IMR-90 (cell line): Measurements from ENCODE around the gene SMG1. TPM values are rescaled to one million over a fixed set of nuclear protein-coding genes. Genes with fewer than 3 reads are reported as not detected.

ENCODE experiments used
- ATAC-seq: fragments of 200-7000 bp; cut with Tn5 transposase; 2 replicates; pipeline ENCODE4 v1.9.1; 2020; ENCODE audit warnings: low read depth, mild to moderate bottlenecking, moderate library complexity
- BruUV-seq: library from RNA; stranded (reverse); fragments of 400-500 nt; replicated peaks from 2 replicates; lab custom pipeline; 2021; lab: Mats Ljungman, UMichigan
- CTCF ChIA-PET: fragments of 300-600 bp; formaldehyde crosslinking; extraction: SDS; loops from one replicate; lab custom pipeline; 2021; ENCODE audit warnings: antibody characterized with exemption; lab: Yijun Ruan, JAX
- POLR2A ChIA-PET: fragments of 300-600 bp; sonication (Branson Sonifier 250); formaldehyde crosslinking; loops from one replicate; lab custom pipeline; 2022; ENCODE audit warnings: antibody characterized with exemption; ENCODE audit not compliant: unreplicated experiment; lab: Charles Lee
- DNase-seq: peaks from one replicate; pipeline ENCODE4 v3.0.0; 2013
- H2AFZ ChIP-seq: replicated peaks from 2 replicates; pipeline ENCODE3; 2013; ENCODE audit warnings: low read length, mild to moderate bottlenecking; ENCODE audit not compliant: poor library complexity
- H2AK5ac ChIP-seq: 2 replicates; pipeline ENCODE4 v1.6.1; 2013; ENCODE audit warnings: low read depth, low read length, inconsistent platforms
- H2AK9ac ChIP-seq: replicated peaks from 2 replicates; pipeline ENCODE3; 2013; ENCODE audit warnings: mild to moderate bottlenecking, low read depth, low read length, moderate library complexity; ENCODE audit not compliant: poor library complexity
- H2BK120ac ChIP-seq: 2 replicates; pipeline ENCODE4 v1.6.1; 2013; ENCODE audit warnings: low read depth, low read length, inconsistent platforms
- H2BK15ac ChIP-seq: 3 replicates; pipeline ENCODE4 v1.6.1; 2013; ENCODE audit warnings: low read depth, low read length, inconsistent platforms
- H2BK20ac ChIP-seq: 2 replicates; pipeline ENCODE4 v1.6.1; 2013; ENCODE audit warnings: low read depth, mild to moderate bottlenecking, inconsistent platforms, low read length, moderate library complexity
- H2BK5ac ChIP-seq: 2 replicates; pipeline ENCODE4 v1.6.1; 2013; ENCODE audit warnings: mild to moderate bottlenecking, low read depth, low read length, inconsistent platforms; ENCODE audit not compliant: poor library complexity, severe bottlenecking
- H3K14ac ChIP-seq: replicated peaks from 2 replicates; pipeline ENCODE4 v1.6.1; 2013; ENCODE audit warnings: low read depth, low read length, inconsistent platforms
- H3K18ac ChIP-seq: 2 replicates; pipeline ENCODE4 v1.6.1; 2013; ENCODE audit warnings: low read depth, low read length, control low read depth
- H3K23ac ChIP-seq: 2 replicates; pipeline ENCODE4 v1.6.1; 2013; ENCODE audit warnings: low read depth, low read length, inconsistent platforms
- H3K27ac ChIP-seq: 2 replicates; pipeline ENCODE4 v1.5.1; 2013; ENCODE audit warnings: mild to moderate bottlenecking, control low read depth, low read length; ENCODE audit not compliant: insufficient read depth
- H3K27me3 ChIP-seq: 2 replicates; pipeline ENCODE4 v1.6.1; 2013; ENCODE audit warnings: low read length; ENCODE audit not compliant: control insufficient read depth, insufficient read depth
- H3K36me3 ChIP-seq: 2 replicates; pipeline ENCODE4 v1.6.1; 2013; ENCODE audit warnings: low read length, mixed read lengths; ENCODE audit not compliant: control insufficient read depth, insufficient read depth
- H3K4ac ChIP-seq: 2 replicates; pipeline ENCODE4 v1.6.1; 2013; ENCODE audit warnings: low read depth, low read length, inconsistent platforms
- H3K4me1 ChIP-seq: 2 replicates; pipeline ENCODE4 v1.6.1; 2013; ENCODE audit warnings: low read length, mixed read lengths; ENCODE audit not compliant: control insufficient read depth, insufficient read depth
- H3K4me2 ChIP-seq: 2 replicates; pipeline ENCODE4 v1.6.1; 2013; ENCODE audit warnings: low read depth, mild to moderate bottlenecking, control low read depth, low read length, moderate library complexity
- H3K4me3 ChIP-seq: 2 replicates; pipeline ENCODE4 v1.5.1; 2013; ENCODE audit warnings: low read depth, mild to moderate bottlenecking, control low read depth, low read length, moderate library complexity; ENCODE audit not compliant: insufficient read depth
- H3K56ac ChIP-seq: 2 replicates; pipeline ENCODE4 v1.6.1; 2013; ENCODE audit warnings: low read length, inconsistent platforms; ENCODE audit not compliant: insufficient read depth; ENCODE audit errors: extremely low read depth
- H3K79me1 ChIP-seq, 2 experiments: 2 replicates each; pipeline ENCODE4 v1.6.1; 2013; ENCODE audit warnings: low read length in 2 of 2, inconsistent platforms in 1 of 2, low read depth in 1 of 2
- H3K9ac ChIP-seq: 2 replicates; pipeline ENCODE4 v1.6.1; 2013; ENCODE audit warnings: low read depth, low read length, control low read depth
- H3K9me1 ChIP-seq: 2 replicates; pipeline ENCODE4 v1.6.1; 2013; ENCODE audit warnings: low read length, inconsistent platforms; ENCODE audit not compliant: insufficient read depth
- H3K9me3 ChIP-seq: 2 replicates; pipeline ENCODE4 v1.6.1; 2013; ENCODE audit warnings: low read length; ENCODE audit not compliant: control insufficient read depth, insufficient read depth
- H4K20me1 ChIP-seq: 2 replicates; pipeline ENCODE4 v1.6.1; 2013; ENCODE audit warnings: low read length, inconsistent platforms; ENCODE audit not compliant: insufficient read depth
- H4K5ac ChIP-seq: 2 replicates; pipeline ENCODE4 v1.6.1; 2013; ENCODE audit warnings: mild to moderate bottlenecking, low read depth, low read length, control low read depth
- H4K8ac ChIP-seq, 2 experiments: 2 replicates each; pipeline ENCODE4 v1.6.1; 2013; ENCODE audit warnings: low read depth in 2 of 2, low read length in 2 of 2, control low read depth in 1 of 2, inconsistent platforms in 1 of 2
- H4K91ac ChIP-seq: 2 replicates; pipeline ENCODE4 v1.6.1; 2013; ENCODE audit warnings: low read depth, low read length, inconsistent platforms; ENCODE audit not compliant: insufficient read depth
- BHLHE40 ChIP-seq: fragments of 150-350 bp; IDR thresholded peaks from 2 replicates; pipeline ENCODE4 v1.6.1; 2016; ENCODE audit warnings: mild to moderate bottlenecking, low read depth, low read length
- CEBPB ChIP-seq: IDR thresholded peaks from 2 replicates; pipeline ENCODE4 v1.6.1; 2012; ENCODE audit warnings: low read depth, low read length, improper control_type of control experiment
- CHD1 ChIP-seq: IDR thresholded peaks from 2 replicates; pipeline ENCODE4 v1.6.1; 2012; ENCODE audit warnings: low read depth, low read length, improper control_type of control experiment
- FOS ChIP-seq: fragments of 150-350 bp; IDR thresholded peaks from 2 replicates; pipeline ENCODE4 v1.6.1; 2016; ENCODE audit warnings: low read depth, low read length
- MAFK ChIP-seq: IDR thresholded peaks from 2 replicates; pipeline ENCODE4 v1.6.1; 2012; ENCODE audit warnings: low read depth, low read length, improper control_type of control experiment
- MXI1 ChIP-seq: IDR thresholded peaks from 2 replicates; pipeline ENCODE4 v1.6.1; 2012; ENCODE audit warnings: low read depth, mild to moderate bottlenecking, low read length, moderate library complexity, borderline replicate concordance
- POLR2A ChIP-seq: IDR thresholded peaks from 2 replicates; pipeline ENCODE4 v1.6.1; 2012; ENCODE audit warnings: mild to moderate bottlenecking, low read depth, low read length
- RAD21 ChIP-seq: IDR thresholded peaks from 2 replicates; pipeline ENCODE4 v1.6.1; 2012; ENCODE audit warnings: low read length, improper control_type of control experiment
- RCOR1 ChIP-seq: IDR thresholded peaks from 2 replicates; pipeline ENCODE4 v1.6.1; 2012; ENCODE audit warnings: mild to moderate bottlenecking, low read length, improper control_type of control experiment; ENCODE audit not compliant: insufficient replicate concordance
- dilution Hi-C: fragments of 300-500 bp; cut with HindIII; formaldehyde crosslinking; loops from one replicate; pipeline ENCODE4 v1.14.3; 2018; ENCODE audit warnings: low sequenced_read_pairs; ENCODE audit not compliant: unreplicated experiment
- in situ Hi-C: fragments of 300-500 bp; cut with MboI; formaldehyde crosslinking; loops from 3 replicates; pipeline ENCODE4 v1.14.3; 2019; ENCODE audit warnings: low sequenced_read_pairs, inconsistent platforms, mixed read lengths
- intact Hi-C: fragments of 100-400 bp; cut with micrococcal nuclease; formaldehyde crosslinking; loops from 2 replicates; pipeline ENCODE4 v1.10.0; 2022
- polyA plus RNA-seq, 3 experiments: library from polyadenylated mRNA; depleted of rRNA; stranded (reverse); fragments of >200 nt; gene quantifications; 2 replicates each; pipeline ENCODE4 v1.2.3, GENCODE V29; 2012; ENCODE audit warnings: low replicate concordance in 1 of 3
- total RNA-seq: library from RNA; depleted of rRNA; stranded (reverse); fragments of >200 nt; gene quantifications from 2 replicates; pipeline ENCODE4 v1.2.3, GENCODE V29; 2012
- TF ChIP-seq, protein P1 (sequence below): fragments of 150-350 bp; IDR thresholded peaks from 2 replicates; pipeline ENCODE4 v1.6.1; 2017; ENCODE audit warnings: mild to moderate bottlenecking, antibody characterized with exemption, low read length, low read depth
- TF ChIP-seq, protein P2 (sequence below): conservative IDR thresholded peaks from 2 replicates; pipeline ENCODE4 v1.5.1; 2012; ENCODE audit warnings: mild to moderate bottlenecking, low read depth, low read length, improper control_type of control experiment

SMG1 gene
- total and polyA plus RNA-seq, 2 of the 4 experiments (the other 2 are of a cell fraction): 13.4 to 53.8 TPM

DNA sequence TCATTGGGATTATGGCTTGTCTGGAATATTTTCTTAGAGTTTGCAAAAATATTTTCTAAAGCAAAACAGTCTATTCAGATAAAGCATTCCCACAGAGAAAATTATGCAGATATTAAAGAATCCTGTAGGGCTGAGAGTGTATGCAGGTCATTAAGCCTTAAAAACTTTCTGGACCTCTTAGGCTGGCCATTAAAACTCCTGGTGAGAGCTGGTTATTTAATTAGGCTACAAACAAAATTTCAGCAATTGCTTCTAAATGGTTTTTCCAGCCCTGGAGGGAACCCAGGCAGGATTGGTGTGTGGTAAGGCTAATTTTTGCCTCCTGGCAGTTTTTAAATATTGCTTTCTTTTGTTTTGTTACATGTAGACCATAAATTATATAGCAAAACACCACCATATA lies 27.3 kb upstream of the SMG1 start:
- no peak overlapping the region for H2AK9ac ChIP-seq
- no peak overlapping the region for H2AFZ ChIP-seq
- no peaks in the 10 kb centered on the region for H3K36me3 ChIP-seq
- H3K9me3 ChIP-seq: no peaks in the 10 kb centered on the region
- no peak overlapping the region for H4K5ac ChIP-seq
- H3K23ac ChIP-seq: no peak overlapping the region
- H3K4ac ChIP-seq: no peak overlapping the region
- BruUV-seq: no TSS peak
- H2BK120ac ChIP-seq: no peak overlapping the region
- H4K20me1 ChIP-seq: no peaks in the 10 kb centered on the region
- no peak overlapping the region for H2BK5ac ChIP-seq
- CTCF ChIA-PET: no interaction called here
- DNase-seq (no peak), ATAC-seq (no peak)
- H3K18ac ChIP-seq: no peak overlapping the region
- H4K91ac ChIP-seq: no peak overlapping the region
- H2BK20ac ChIP-seq: no peak overlapping the region
- intact Hi-C loops (no loop called here), in situ Hi-C loops (no loop called here), dilution Hi-C loops (no loop called here)
- no peak overlapping the region for H2AK5ac ChIP-seq
- no peak overlapping the region for H3K4me2 ChIP-seq
- H3K4me1 ChIP-seq: no peaks in the 10 kb centered on the region
- no peak overlapping the region for H3K14ac ChIP-seq
- no peak overlapping the region for H3K27ac ChIP-seq
- H3K56ac ChIP-seq: no peak overlapping the region
- H4K8ac ChIP-seq: no peak overlapping the region
- no peaks in the 10 kb centered on the region for H3K9me1 ChIP-seq
- no peak overlapping the region for H3K4me3 ChIP-seq
- no peaks in the 10 kb centered on the region for H3K79me1 ChIP-seq
- POLR2A ChIA-PET: no interaction called here
- no peak overlapping the region for H3K9ac ChIP-seq
- peaks cover 4% of the 10 kb centered on the region; the same call in 1 of the 2 replicates for H3K27me3 ChIP-seq
- no peak overlapping the region for H2BK15ac ChIP-seq
- TF ChIP-seq, protein P1, sequence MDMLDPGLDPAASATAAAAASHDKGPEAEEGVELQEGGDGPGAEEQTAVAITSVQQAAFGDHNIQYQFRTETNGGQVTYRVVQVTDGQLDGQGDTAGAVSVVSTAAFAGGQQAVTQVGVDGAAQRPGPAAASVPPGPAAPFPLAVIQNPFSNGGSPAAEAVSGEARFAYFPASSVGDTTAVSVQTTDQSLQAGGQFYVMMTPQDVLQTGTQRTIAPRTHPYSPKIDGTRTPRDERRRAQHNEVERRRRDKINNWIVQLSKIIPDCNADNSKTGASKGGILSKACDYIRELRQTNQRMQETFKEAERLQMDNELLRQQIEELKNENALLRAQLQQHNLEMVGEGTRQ: no peak
- no peak for TF ChIP-seq RCOR1
- TF ChIP-seq MAFK: no peak
- no peak for TF ChIP-seq POLR2A
- no peak for TF ChIP-seq FOS
- no peak for TF ChIP-seq CHD1
- no peak for TF ChIP-seq CEBPB
- no peak for TF ChIP-seq MXI1
- TF ChIP-seq RAD21: no peak
- no peak for TF ChIP-seq BHLHE40
- TF ChIP-seq, protein P2, sequence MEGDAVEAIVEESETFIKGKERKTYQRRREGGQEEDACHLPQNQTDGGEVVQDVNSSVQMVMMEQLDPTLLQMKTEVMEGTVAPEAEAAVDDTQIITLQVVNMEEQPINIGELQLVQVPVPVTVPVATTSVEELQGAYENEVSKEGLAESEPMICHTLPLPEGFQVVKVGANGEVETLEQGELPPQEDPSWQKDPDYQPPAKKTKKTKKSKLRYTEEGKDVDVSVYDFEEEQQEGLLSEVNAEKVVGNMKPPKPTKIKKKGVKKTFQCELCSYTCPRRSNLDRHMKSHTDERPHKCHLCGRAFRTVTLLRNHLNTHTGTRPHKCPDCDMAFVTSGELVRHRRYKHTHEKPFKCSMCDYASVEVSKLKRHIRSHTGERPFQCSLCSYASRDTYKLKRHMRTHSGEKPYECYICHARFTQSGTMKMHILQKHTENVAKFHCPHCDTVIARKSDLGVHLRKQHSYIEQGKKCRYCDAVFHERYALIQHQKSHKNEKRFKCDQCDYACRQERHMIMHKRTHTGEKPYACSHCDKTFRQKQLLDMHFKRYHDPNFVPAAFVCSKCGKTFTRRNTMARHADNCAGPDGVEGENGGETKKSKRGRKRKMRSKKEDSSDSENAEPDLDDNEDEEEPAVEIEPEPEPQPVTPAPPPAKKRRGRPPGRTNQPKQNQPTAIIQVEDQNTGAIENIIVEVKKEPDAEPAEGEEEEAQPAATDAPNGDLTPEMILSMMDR: no peak
